LNCaP clone FGC (cell line): ENCODE data around the gene SLC24A3.

ENCODE experiments used
- DNase-seq: peaks from one replicate; pipeline ENCODE4 v3.0.0-alpha.2; 2011; ENCODE audit warnings: low read depth
- H3K4me3 ChIP-seq: 2 replicates; pipeline ENCODE4 v1.5.1; 2011; ENCODE audit warnings: mild to moderate bottlenecking, low read depth, low read length, control low read depth
- TF ChIP-seq, protein P1 (sequence below): IDR thresholded peaks from 2 replicates; pipeline ENCODE4 v1.5.1; 2012; ENCODE audit warnings: mild to moderate bottlenecking; ENCODE audit not compliant: control insufficient read depth, insufficient read depth; ENCODE audit errors: extremely low read depth

Gene SLC24A3

DNA sequence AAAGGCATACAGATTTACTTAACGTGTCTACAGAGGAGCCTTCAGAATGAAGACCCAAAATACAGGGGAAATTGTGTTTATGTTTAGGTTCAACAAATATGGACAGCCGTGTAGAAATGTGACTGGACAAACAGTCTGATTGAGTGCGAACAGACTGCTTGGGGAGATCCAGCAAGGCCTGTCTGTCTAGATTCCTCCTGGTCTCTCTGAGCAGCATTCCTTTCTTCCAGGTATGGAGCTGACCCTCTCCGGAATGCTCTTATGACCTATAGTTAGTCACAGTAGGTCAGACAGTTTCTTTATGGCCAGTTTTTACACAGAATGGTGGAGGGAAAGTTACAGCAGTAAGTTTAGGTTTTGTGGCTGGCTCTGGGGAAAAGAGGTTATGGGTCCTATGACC, 554.6 kb downstream of the SLC24A3 start:
- TF ChIP-seq, protein P1, sequence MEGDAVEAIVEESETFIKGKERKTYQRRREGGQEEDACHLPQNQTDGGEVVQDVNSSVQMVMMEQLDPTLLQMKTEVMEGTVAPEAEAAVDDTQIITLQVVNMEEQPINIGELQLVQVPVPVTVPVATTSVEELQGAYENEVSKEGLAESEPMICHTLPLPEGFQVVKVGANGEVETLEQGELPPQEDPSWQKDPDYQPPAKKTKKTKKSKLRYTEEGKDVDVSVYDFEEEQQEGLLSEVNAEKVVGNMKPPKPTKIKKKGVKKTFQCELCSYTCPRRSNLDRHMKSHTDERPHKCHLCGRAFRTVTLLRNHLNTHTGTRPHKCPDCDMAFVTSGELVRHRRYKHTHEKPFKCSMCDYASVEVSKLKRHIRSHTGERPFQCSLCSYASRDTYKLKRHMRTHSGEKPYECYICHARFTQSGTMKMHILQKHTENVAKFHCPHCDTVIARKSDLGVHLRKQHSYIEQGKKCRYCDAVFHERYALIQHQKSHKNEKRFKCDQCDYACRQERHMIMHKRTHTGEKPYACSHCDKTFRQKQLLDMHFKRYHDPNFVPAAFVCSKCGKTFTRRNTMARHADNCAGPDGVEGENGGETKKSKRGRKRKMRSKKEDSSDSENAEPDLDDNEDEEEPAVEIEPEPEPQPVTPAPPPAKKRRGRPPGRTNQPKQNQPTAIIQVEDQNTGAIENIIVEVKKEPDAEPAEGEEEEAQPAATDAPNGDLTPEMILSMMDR: no peak
- no peak overlapping the region for H3K4me3 ChIP-seq

DNA sequence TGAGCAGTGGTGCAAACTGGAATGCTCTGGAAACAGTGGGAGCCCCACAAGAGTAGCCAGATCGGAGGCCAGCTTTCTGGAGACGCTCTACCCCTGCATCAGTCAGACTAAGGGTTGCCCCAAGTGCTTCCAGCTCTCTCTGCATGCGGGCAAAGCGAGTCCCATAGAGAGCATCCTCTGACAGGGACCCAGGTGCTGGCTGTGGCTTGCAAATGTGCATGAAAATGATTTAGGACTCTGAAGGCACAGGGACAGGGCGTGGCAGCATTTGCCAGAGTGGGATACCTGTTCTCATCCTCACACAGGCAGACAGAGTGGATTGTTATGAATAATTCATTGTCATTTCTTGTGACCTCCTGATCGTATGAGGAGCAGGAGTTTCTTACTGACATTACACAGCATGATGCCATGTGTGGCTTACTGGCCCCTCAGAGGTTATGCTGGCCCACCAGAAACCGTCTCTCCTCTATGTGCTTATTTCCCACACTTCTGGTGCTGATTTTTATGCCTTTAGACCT, 555.9 kb downstream of the SLC24A3 start:
- DNase-seq: no peak
- TF ChIP-seq, protein P1: no peak
- H3K4me3 ChIP-seq: no peak overlapping the region

More for the DNA sequence above, 554.6 kb downstream of the SLC24A3 start:
- DNase-seq: no peak

DNA sequence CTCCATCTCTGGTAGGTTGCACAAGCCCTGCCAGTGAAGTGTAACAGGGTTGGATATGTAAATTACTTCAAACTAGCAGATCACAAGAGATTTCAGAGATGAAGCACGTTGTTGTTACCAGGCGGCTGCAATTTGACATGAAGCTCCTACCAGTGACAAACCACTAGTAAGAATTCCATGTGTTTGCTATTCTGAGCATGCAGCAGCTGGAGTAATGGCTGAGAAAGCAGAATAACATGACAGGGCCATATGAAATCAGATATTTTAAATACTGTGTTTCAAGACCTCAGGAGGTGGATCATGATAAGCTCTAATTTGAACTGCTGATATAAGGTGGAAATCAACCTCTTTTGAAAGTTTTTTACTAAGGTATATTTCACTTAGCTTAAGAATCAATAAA, 557.1 kb downstream of the SLC24A3 start:
- TF ChIP-seq, protein P1: no peak
- DNase-seq: no peak
- H3K4me3 ChIP-seq: no peak overlapping the region

DNA sequence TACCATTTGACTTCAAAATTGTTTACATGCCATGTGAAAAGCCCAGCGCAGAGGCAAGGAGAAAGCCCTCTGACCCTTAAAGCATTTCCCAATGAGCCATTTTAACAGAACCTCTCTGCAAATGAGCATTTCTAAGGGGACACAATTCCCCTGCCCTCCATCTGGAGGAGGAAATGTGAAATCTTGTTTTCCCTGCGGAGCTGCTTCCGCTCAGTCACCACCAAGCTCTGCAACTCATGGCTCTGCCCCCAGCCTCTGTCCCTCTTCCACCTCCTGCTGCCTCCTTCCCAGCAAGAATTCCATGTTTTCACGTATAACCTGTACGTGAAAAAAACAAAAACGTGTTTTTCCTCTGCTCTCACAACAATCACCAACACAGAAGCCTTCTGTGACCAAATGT, 557.9 kb downstream of the SLC24A3 start:
- no peak for DNase-seq
- TF ChIP-seq, protein P1: no peak

DNA sequence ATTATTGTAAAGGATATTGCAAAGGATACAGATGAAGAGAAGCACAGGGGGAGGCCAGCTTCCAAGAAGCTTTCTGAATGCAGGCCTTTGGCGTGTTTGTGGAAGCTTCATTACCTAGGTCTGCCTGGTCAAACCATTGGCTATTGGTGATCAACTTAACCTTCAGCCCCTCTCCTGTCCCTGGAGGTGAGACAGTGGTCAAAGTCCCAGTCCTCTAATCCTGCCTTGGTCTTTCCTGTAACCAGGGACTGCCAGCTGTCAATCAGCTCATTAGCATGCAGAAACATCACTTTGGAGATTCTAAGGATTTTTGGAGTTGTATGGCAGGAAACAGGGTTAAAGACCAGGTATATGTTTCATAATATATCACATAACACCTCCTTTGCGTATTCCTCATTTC, 558.6 kb downstream of the SLC24A3 start:
- H3K4me3 ChIP-seq: no peak overlapping the region
- no peak for DNase-seq
- TF ChIP-seq, protein P1: no peak

More for the DNA sequence above, 557.9 kb downstream of the SLC24A3 start:
- H3K4me3 ChIP-seq: no peak overlapping the region
